GM12873 (cell line): ENCODE measurements around the gene MPZL2.

Experiments
- TF ChIP-seq, protein P1 (sequence below): IDR thresholded peaks from 2 replicates; pipeline ENCODE4 v1.5.1; 2012; ENCODE audit warnings: low read depth, mild to moderate bottlenecking, moderate library complexity, low read length, control low read depth; ENCODE audit not compliant: insufficient read depth; ENCODE audit errors: missing control alignments

Gene MPZL2

DNA sequence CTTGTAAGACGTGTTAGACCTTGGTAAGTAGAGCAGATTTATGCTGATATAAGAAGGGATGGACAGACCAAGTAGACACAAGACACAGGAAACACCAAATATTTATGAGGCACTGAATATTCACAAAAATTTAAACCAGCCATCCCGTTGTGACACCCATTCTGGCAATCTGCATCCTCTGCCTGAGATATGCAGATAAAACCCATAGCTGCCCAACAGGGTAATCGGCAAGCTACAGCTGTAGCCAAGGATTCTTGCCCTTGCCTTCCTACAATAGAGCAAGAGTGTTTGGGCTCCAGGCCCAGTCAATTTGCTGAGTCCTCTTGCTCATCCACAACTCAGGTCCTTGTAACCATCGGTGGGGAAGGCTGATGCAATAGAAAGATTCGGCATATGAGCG, 18.5 kb upstream of the MPZL2 start:
- TF ChIP-seq, protein P1, sequence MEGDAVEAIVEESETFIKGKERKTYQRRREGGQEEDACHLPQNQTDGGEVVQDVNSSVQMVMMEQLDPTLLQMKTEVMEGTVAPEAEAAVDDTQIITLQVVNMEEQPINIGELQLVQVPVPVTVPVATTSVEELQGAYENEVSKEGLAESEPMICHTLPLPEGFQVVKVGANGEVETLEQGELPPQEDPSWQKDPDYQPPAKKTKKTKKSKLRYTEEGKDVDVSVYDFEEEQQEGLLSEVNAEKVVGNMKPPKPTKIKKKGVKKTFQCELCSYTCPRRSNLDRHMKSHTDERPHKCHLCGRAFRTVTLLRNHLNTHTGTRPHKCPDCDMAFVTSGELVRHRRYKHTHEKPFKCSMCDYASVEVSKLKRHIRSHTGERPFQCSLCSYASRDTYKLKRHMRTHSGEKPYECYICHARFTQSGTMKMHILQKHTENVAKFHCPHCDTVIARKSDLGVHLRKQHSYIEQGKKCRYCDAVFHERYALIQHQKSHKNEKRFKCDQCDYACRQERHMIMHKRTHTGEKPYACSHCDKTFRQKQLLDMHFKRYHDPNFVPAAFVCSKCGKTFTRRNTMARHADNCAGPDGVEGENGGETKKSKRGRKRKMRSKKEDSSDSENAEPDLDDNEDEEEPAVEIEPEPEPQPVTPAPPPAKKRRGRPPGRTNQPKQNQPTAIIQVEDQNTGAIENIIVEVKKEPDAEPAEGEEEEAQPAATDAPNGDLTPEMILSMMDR = no peak

DNA sequence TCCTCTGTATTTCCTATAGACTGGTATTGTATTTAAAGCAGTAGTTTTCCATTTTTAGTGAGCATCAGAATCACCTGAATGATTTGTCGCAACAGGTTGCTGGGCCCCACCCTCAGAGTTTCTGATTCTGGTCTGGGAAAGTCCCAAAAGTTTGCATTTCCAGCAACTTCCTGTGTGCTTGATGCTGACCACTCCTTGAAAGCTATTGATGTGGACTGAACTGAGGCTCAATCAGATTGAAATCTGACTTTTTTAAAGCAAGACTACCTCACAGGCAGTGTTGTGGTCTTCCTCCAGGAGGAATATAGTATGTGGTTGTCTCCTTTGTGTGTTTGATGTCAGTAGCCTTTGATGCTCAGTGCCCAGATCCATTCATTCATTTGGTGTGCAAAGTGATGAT, 17.2 kb upstream of the MPZL2 start:
- TF ChIP-seq, protein P1 = no peak

DNA sequence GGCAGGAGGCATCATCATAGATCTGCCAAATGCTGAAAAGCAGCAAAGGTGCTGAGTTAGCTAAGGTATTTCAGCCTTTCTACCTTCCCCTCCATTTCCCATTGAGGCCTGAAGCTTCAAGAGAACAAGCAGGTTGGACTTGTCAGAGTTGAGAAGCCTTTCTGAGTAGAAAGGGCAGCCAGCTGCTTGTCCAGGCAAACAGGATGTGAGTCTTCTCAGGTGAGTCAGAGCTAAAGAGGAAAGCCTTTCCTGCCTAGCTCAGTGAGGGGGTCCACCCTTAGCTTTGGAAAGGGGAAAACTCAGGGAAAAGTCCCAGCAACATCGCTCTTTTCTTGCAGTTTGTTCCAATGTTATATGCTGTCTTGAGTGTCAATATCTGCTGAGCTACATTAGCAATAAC, 13.2 kb upstream of the MPZL2 start:
- TF ChIP-seq, protein P1 = no peak

DNA sequence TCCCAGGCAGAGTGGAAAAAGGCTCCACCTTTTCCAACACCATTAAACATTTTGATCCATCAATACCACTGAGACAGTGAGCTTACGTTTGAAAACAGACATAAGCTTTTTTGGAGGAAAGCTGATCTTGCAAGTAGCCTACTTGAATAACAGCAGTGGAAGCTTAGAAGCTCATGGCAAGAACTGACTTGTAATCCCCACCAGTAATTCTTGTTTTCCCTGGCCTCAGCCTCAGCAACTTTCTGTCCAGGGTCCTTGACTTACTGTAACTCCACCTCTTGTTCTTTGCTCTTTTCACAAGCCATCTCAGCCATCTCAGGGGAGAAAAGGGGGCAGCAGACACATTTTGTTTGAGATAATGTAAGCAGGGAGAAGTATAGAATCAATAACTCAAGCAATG, 12.3 kb upstream of the MPZL2 start:
- TF ChIP-seq, protein P1 = no peak

DNA sequence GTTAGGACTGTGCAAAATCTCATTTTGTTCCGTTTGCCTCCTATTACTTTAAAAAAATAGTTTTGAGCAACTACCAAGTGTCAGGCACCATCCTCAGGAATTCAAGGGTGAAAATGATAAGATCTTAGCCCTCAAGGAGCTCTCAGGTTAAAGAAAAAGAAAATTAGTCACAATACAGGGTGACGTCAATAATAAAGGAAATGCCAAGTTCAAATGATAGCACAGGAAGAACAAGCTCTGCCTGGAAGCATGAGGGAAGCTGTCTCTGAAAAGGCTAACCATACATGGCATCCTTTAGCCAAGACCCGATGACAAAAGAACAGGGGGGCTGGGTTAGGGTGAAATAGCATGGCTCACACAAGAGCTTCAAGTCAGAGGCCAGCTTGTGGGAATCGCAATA, 11.1 kb upstream of the MPZL2 start:
- TF ChIP-seq, protein P1 = no peak

DNA sequence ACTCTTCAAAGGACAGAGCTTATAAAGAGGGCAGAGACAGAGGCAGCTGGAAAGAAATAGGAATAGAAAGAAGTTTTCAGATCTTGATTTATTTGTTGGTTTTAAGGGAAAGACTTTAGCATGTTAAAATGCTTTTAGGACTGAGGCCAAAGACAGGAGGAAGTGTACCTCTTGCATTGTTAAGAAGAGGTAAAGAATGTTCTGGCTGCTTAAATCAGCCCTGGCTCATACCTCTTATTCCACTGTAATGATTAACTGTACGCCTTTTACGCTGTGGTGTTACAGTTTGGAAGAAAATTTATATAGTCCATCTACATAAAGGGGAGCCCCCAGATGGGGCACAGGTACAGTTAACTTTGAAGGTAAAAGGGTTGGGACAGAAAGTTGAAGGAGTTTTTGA, 10.1 kb upstream of the MPZL2 start:
- TF ChIP-seq, protein P1 = no peak

DNA sequence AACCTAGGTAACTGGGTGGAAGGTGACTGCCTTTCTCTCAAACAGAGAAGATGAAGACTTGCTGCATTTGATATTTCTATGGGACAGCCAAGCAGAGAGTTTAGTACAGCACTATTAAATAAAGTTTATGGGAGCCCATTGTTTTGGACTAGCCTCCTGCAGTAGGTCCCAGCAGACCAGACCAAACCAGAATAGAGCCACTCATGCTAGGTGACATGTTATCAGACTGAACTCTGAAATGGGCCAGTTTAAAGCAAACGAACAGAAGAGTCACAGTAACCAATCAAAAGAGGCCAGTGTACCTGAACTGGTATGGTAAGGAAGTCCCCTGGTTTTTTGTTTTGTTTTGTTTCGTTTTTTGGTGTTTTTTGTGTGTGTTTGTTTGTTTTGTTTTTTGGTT, 7.9 kb upstream of the MPZL2 start:
- TF ChIP-seq, protein P1 = no peak
